A673 (cell line): ENCODE data around the gene RBMS2. TPM values are rescaled to one million over a fixed set of nuclear protein-coding genes. Genes with fewer than 3 reads are reported as not detected.

ENCODE experiments used
- BruUV-seq: library from RNA; stranded (reverse); fragments of 400-500 nt; replicated peaks from 2 replicates; lab custom pipeline; 2021; lab: Mats Ljungman, UMichigan
- CTCF ChIA-PET: fragments of 300-600 bp; sonication (Branson Sonifier 250); formaldehyde crosslinking; loops from one replicate; lab custom pipeline; 2022; ENCODE audit warnings: antibody characterized with exemption; lab: Charles Lee
- POLR2A ChIA-PET: fragments of 300-600 bp; sonication (Branson Sonifier 250); formaldehyde crosslinking; loops from one replicate; lab custom pipeline; 2022; ENCODE audit warnings: antibody characterized with exemption; ENCODE audit not compliant: low non-redundant PET; lab: Charles Lee
- DNase-seq: peaks from one replicate; pipeline ENCODE4 v3.0.0-alpha.2; 2015; ENCODE audit warnings: low spot score
- H3K27ac ChIP-seq: fragments of 200-600 bp; sonication (generic); 2 replicates; pipeline ENCODE4 v1.5.1; 2016; ENCODE audit warnings: mixed run types, low read depth, mild to moderate bottlenecking, mixed read lengths, antibody characterized with exemption, low read length; ENCODE audit not compliant: poor library complexity, severe bottlenecking
- H3K27me3 ChIP-seq: fragments of 200-600 bp; sonication (generic); replicated peaks from 2 replicates; pipeline ENCODE4 v1.6.1; 2017; ENCODE audit warnings: mixed run types, low read depth, mild to moderate bottlenecking, mixed read lengths, antibody characterized with exemption, low read length; ENCODE audit not compliant: insufficient read depth, poor library complexity
- H3K36me3 ChIP-seq: fragments of 200-600 bp; sonication (generic); 2 replicates; pipeline ENCODE4 v1.6.1; 2016; ENCODE audit warnings: mixed run types, mild to moderate bottlenecking, mixed read lengths, antibody characterized with exemption, low read length; ENCODE audit not compliant: insufficient read depth, poor library complexity, severe bottlenecking
- H3K4me1 ChIP-seq: fragments of 200-600 bp; sonication (generic); 2 replicates; pipeline ENCODE4 v1.6.1; 2017; ENCODE audit warnings: mixed run types, mild to moderate bottlenecking, mixed read lengths, antibody characterized with exemption, low read length; ENCODE audit not compliant: insufficient read depth, poor library complexity, severe bottlenecking
- H3K4me3 ChIP-seq: fragments of 200-600 bp; sonication (generic); 2 replicates; pipeline ENCODE4 v1.5.1; 2016; ENCODE audit warnings: low read depth, mixed run types, mild to moderate bottlenecking, mixed read lengths, low read length; ENCODE audit not compliant: poor library complexity, severe bottlenecking
- H3K9me3 ChIP-seq: fragments of 200-600 bp; sonication (generic); 2 replicates; pipeline ENCODE4 v1.6.1; 2016; ENCODE audit warnings: mixed run types, low read depth, mild to moderate bottlenecking, mixed read lengths, antibody characterized with exemption, low read length; ENCODE audit not compliant: poor library complexity, severe bottlenecking
- EZH2 ChIP-seq: fragments of 200-600 bp; sonication (generic); IDR thresholded peaks from 2 replicates; pipeline ENCODE4 v1.6.1; 2017; ENCODE audit warnings: borderline replicate concordance, low read depth, mild to moderate bottlenecking, mixed read lengths, antibody characterized with exemption, low read length; ENCODE audit not compliant: poor library complexity, severe bottlenecking
- intact Hi-C: fragments of 100-400 bp; cut with micrococcal nuclease; formaldehyde crosslinking; loops from one replicate; pipeline ENCODE4 v1.10.0; 2022; ENCODE audit not compliant: unreplicated experiment
- total RNA-seq: library from RNA; stranded (reverse); gene quantifications from 2 replicates; pipeline ENCODE4 v1.2.3, GENCODE V29; 2021
- TF ChIP-seq, protein P1 (sequence below): fragments of 300-800, 200-600 bp; sonication (generic); conservative IDR thresholded peaks from 2 replicates; pipeline ENCODE4 v1.5.1; 2017; ENCODE audit warnings: low read depth, mild to moderate bottlenecking, antibody characterized with exemption, low read length, moderate library complexity, mixed read lengths

Gene RBMS2
- total RNA-seq, 1 experiment from 2014 or later: 29.7 TPM

DNA sequence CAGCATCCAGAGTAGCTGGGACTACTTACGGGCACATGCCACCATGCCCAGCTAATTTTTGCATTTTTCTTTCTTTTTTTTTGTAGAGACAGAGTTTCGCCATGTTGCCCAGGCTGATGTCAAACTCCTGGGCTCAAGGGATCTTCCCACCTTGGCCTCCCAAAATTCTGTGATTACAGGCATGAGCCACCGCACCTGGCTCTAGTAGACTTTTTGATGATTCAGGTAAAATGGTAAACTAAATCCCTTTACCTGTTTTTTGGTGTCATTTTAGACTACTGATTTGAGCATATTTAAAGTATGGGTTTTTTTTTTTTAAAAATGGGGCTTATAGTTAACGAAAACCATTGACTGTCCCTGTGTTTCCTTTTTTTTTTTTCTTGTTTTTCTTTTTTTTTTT, 20.5 kb downstream of the RBMS2 start:
- ChIA-PET POLR2A (interaction anchor here (0.6 kb wide), 1 partner anchor 25 kb away, joined by 6 read pairs; no protein-coding TSS in a partner anchor), CTCF (interaction anchor here (1.1 kb wide), 1 partner anchor 169 kb away, joined by 5 read pairs; no protein-coding TSS in a partner anchor)
- no peaks in the 10 kb centered on the region for H3K36me3 ChIP-seq
- H3K4me3 ChIP-seq: no peak overlapping the region
- no TSS peak for BruUV-seq
- intact Hi-C loops: no loop called here
- no peaks in the 10 kb centered on the region for H3K4me1 ChIP-seq
- H3K27me3 ChIP-seq: no peaks in the 10 kb centered on the region
- TF ChIP-seq, protein P1, sequence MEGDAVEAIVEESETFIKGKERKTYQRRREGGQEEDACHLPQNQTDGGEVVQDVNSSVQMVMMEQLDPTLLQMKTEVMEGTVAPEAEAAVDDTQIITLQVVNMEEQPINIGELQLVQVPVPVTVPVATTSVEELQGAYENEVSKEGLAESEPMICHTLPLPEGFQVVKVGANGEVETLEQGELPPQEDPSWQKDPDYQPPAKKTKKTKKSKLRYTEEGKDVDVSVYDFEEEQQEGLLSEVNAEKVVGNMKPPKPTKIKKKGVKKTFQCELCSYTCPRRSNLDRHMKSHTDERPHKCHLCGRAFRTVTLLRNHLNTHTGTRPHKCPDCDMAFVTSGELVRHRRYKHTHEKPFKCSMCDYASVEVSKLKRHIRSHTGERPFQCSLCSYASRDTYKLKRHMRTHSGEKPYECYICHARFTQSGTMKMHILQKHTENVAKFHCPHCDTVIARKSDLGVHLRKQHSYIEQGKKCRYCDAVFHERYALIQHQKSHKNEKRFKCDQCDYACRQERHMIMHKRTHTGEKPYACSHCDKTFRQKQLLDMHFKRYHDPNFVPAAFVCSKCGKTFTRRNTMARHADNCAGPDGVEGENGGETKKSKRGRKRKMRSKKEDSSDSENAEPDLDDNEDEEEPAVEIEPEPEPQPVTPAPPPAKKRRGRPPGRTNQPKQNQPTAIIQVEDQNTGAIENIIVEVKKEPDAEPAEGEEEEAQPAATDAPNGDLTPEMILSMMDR: no peak
- no peak for TF ChIP-seq EZH2
- no peak overlapping the region for H3K27ac ChIP-seq
- no peaks in the 10 kb centered on the region for H3K9me3 ChIP-seq
- DNase-seq: no peak

DNA sequence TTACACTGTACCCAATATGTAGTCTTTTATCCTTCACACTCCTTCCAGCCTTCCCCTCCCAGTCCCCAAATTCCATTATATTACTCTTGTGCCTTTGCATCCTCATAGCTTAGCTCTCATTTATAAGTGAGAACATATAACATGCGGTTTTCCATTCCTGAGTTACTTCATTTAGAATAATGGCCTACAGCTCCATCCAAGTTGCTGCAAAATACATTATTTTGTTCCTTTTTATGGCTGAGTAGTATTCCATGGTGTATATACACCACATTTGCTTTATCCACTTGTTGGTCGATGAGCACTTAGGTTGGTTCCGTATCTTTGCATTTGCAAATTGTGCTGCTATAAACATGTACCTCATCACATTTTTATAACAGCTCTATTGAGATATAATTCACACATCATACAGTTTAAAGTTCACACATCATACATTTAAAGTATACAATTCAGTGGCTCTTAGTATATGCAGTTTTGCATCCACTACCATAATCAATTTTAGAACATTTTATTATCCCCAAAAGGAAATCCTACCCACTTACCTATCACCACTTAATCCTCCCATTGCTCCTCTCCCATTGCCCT, 23.5 kb downstream of the RBMS2 start:
- POLR2A ChIA-PET: no interaction called here
- no peaks in the 10 kb centered on the region for H3K4me1 ChIP-seq
- no TSS peak for BruUV-seq
- H3K9me3 ChIP-seq: no peaks in the 10 kb centered on the region
- CTCF ChIA-PET: no interaction called here
- no peak for DNase-seq
- H3K36me3 ChIP-seq: no peaks in the 10 kb centered on the region
- H3K4me3 ChIP-seq: no peak overlapping the region
- intact Hi-C loops: no loop called here
- no peaks in the 10 kb centered on the region for H3K27me3 ChIP-seq
- TF ChIP-seq, protein P1: no peak
- no peak for TF ChIP-seq EZH2
- H3K27ac ChIP-seq: no peak overlapping the region

DNA sequence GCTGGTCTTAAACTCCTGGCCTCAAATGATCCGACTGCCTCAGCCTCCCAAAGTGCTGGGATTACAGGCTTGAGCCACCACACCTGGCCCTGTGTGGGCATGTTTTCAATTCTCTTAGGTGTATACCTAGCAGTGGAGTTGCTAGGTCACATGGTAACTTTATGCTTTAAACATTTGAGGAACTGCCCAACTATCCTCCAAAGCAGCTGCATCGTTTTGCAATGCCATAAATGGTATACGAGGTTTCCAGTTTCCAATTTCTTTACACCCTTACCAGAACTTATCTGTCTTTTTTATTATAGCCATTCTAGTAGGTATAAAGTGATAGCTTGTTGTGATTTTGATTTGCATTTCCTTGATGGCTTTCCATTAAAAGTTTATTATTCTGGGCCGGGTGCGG, 25.1 kb downstream of the RBMS2 start:
- ChIA-PET POLR2A (no interaction called here), CTCF (no interaction called here)
- Histone ChIP-seq H3K4me1 (no peaks in the 10 kb centered on the region), H3K4me3 (no peak overlapping the region), H3K27ac (no peak overlapping the region), H3K9me3 (no peaks in the 10 kb centered on the region), H3K27me3 (no peaks in the 10 kb centered on the region), H3K36me3 (no peaks in the 10 kb centered on the region)
- intact Hi-C loops: no loop called here
- no TSS peak for BruUV-seq
- DNase-seq: no peak
- TF ChIP-seq EZH2: no peak
- TF ChIP-seq, protein P1: no peak
